D721Med (cell line): ENCODE measurements around the gene DIP2B.

Experiments used
- DNase-seq: peaks from one replicate; pipeline ENCODE4 v3.0.0; 2011; ENCODE audit warnings: low spot score; ENCODE audit not compliant: insufficient read length
- FAIRE-seq: peaks from 2 replicates; lab custom pipeline; 2011; peaks lifted over from hg19 to GRCh38; lab: Jason Lieb, UNC
- CTCF ChIP-seq: IDR thresholded peaks from 2 replicates; pipeline ENCODE4 v1.5.1; 2012; ENCODE audit warnings: mild to moderate bottlenecking, control low read depth; ENCODE audit not compliant: insufficient read depth; ENCODE audit errors: missing control alignments

DIP2B gene

GRCh38 chr12:50728417-50728816 lies 223.6 kb downstream of the DIP2B start:
- FAIRE-seq = no peak
- TF ChIP-seq CTCF = no peak
- no peak for DNase-seq

- DNase-seq (no peak), FAIRE-seq (no peak)
- TF ChIP-seq CTCF = no peak
Observed at GRCh38 chr12:50728841-50729240, 224.1 kb downstream of the DIP2B start.

- TF ChIP-seq CTCF = no peak
- no peak for DNase-seq
- no peak for FAIRE-seq
Observed at GRCh38 chr12:50732591-50732990, 227.8 kb downstream of the DIP2B start.

GRCh38 chr12:50733706-50734105 lies 228.9 kb downstream of the DIP2B start:
- DNase-seq (no peak), FAIRE-seq (no peak)
- TF ChIP-seq CTCF = no peak

- DNase-seq (no peak), FAIRE-seq (no peak)
- TF ChIP-seq CTCF = peak; percentile 65
Observed at GRCh38 chr12:50734409-50735263, 229.9 kb downstream of the DIP2B start.

GRCh38 chr12:50739611-50740010 lies 234.8 kb downstream of the DIP2B start:
- TF ChIP-seq CTCF = no peak
- no peak for DNase-seq
- FAIRE-seq = no peak

GRCh38 chr12:50740307-50740706 lies 235.5 kb downstream of the DIP2B start:
- TF ChIP-seq CTCF = no peak
- no peak for DNase-seq
- FAIRE-seq = no peak
